ENCODE results near the gene SERPINB8.

Gene SERPINB8

DNA sequence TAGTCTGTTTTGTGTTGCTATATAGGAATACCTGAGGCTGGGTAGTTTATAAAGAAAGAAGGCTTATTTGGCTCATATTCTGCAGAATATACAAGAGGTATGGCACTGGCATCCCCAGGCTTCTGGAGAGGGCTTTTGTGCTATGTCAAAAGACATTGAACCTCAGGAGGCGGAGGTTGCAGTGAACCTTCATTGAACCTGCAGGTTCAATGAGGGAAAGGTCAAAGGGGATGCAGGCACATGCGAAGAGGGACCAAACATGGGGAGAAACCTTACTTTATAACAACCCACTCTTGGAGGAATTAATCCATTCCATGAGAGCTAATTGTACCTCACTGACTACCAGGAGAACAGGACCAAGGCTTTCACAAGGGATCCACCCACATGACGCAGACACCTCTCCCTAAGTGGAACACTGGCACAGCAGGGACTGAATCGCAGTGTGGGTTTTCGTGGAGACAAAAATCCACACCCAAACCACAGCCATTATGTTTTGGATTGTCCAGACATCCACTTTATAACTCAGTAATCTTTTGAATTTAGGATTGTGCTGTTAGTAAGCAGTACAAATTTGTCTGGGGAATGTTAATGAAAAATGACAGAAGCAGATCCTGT, 4.1 kb upstream of the SERPINB8 start:
- no peak for DNase-seq

DNA sequence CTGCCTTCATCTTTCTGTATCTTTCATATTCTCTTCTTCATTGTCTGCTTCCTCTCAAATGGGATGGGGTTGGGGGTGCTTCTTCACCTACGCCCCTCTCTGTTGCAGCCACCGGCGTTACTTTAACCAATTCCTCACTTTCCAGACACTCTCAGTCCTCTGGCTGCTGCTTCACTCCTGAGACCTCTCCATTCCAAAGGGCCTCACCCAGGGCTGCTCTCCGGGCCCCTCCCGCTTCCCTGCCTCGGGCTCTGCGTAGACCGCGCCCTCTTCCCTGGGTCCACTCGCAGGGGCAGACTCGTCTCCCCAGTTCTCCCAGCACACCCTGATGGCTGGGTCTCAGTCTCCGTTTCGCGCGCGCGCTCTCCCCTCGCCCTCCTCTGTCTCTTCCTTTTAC, 926 bp downstream of the SERPINB8 start:
- DNase-seq: peak in 1 of 2 experiments; percentile 53

DNA sequence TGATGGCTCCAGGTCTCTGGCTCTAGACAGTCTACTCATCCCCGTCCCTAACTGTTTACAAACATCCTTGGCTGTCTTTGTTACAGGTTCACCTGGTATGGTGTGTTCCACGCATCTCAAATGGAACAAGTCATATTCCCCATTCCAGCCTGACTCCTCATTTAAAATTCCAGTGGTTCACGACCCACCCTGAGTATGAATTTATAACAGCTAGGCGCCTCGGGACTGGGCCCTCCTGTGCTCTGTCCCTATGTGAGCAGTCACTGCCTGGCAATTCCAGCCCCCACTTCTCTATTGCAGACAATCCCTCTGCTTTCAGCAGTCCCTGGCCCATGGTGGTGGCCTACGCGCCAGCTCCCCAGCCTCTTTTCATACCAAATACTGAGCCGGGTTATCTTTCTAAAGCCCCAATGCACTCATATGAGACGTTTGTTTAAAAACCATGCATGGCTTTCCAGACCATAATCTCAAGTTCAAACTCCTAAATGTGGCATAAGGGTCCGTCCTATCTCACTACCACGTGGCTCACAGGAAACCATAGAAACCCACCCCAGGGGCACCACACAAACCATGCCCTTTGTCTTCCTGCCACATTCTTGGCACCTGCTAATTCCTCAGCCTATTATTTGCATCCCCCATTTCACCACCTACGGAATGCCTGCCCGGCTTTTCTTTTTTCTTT, 1.6 kb downstream of the SERPINB8 start:
- DNase-seq: no peak

DNA sequence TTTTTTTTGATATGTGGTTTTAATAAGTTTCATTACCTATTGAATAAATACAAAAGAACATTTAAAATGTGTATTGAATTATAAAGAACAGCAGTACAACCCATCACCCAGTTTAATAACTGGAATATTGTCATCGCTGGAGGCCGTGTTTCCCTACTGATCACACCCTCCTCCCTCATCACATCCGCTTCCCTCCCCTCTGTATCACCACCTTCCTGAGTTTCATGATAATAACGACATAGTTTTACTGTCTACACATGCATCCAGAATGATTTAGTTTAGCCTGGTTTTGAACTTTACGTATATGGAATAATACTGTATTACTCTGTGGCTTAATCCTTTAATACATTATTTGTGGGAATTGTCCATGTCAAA, 2.1 kb downstream of the SERPINB8 start:
- no peak for DNase-seq

DNA sequence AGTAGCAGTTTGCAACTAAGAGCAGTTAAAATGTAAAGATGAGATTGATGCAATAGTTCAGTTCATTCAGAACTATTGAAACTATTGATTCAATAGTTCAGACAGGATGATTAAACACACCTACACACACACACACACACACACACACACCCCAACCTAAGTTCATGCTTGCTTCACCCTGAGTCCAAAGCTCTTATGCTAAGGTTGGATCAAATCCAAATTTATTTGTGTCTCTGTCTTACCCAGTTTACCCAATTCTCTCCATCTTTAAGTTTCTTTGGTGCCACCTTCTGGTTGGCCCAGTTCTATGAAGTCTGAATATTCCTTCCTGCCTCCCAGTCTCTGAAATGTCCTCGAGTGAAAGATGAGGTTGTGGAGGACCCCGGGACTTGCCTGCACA, 5.1 kb downstream of the SERPINB8 start:
- DNase-seq: peak in 1 of 2 experiments; percentile 30

DNA sequence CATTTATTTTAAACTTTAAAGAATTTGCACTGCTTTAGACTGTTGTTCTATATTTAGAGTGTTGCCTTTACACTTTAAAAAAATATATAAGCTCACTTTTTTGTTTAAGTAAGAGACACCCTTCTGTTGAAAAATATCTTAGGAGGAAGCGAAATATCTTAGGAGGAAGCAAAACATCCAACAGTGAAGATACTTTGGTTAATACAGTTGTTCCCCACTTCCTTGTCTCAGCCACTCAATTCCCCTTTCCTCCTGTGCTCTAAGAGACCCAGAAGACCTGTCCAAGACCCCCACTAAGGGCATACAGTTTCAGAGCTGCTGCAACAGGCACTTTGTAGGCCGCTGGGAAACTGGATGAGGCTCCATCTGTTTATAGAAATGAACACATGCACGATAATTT, 5.7 kb downstream of the SERPINB8 start:
- no peak for DNase-seq

DNA sequence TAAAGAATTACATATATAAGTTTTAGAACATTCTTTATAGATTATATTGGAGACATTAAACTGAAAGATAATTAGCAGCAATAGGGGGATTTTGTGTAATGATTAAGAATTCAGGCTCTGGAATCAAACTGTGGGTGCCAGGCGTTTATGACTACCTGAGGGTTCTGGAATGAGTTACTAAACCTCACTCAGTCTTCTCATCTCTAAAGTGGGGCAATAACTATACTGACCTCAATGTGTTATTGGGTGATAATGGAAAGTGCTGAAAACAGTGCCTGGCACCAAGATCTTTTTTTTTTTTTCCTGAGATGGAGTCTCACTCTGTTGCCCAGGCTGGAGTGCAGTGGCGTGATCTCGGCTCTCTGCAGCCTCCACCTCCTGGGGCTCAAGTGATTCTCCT, 7.2 kb downstream of the SERPINB8 start:
- DNase-seq: no peak

DNA sequence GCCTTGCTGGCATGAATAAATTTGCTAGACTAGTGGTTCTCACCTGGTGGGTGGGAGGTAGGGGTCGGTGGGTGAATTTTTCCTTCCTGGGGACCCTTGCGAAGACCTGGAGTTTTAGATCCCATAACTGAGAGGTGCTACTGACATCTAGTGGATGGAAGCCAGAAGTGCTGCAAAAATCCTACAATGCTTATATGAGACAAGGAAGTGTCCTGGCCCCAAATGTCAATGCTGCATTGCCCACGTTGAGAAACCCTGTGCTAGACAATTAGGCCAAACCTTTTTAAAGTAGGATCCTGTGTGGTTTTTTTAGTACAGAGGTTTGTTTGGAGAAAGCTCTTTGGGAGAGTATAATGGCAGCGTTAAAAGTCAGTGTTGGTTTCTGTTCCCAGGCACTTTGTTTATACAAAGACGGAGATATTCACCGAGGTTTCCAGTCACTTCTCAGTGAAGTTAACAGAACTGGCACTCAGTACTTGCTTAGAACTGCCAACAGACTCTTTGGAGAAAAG, 9.6 kb downstream of the SERPINB8 start:
- DNase-seq: peak in 1 of 2 experiments; percentile 15

DNA sequence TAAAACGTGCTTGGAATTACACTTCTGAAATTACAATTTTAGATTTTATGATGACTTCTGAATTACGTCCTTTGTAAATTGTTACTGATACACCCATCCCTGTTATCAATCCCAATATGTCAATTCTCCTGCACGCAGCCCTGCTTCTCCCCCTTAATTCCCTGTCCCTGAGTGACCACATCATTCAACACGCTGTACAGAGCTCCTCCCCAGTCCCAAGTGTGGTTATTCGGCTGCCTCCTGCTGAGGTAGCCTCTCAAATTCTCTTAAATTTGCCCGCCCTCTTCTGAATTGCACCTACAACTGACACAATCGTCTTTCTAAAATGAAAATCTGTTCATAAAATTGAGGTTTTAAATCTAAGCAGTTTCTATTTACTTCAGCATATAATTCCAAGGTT, 10.1 kb downstream of the SERPINB8 start:
- no peak for DNase-seq

DNA sequence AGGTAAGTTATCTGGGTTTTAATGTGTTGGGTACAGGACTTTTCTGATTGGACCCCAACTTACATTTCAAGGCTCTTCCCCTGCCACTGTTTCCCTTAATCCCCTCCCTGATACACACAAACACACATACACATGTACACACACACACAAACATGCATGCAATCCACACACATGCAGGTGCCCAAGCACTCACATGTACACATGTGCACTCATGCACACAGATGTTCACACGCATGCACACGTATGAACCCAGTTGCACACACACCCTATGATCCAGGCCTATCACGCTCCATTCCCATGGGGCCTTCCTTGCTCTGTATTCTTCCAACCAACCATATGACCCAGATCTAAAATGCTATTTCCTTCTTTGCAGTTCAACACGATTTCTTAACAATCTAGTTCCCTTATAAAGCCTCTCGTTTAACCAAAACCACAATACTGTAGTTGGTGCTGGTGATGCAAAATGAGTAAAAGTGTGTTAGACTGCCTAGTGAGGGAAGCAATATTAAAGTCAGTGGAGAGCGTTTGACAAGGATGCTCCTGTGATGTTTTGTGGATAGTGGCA, 11.1 kb downstream of the SERPINB8 start:
- DNase-seq: no peak

DNA sequence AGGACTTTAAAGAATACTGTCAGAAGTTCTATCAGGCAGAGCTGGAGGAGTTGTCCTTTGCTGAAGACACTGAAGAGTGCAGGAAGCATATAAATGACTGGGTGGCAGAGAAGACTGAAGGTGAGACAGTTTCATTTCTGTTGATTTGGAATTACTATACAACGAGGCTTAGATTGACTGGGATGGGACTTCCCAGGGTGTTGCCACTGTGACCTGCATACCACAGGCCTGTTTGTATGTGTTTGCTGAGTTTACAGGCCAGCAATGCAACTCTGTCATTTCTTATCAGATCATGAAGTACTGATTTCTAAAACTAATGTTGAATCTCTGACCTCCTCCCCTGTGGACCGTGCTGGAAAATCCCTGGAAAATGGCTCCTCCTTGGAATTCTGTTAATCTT, 11.8 kb downstream of the SERPINB8 start:
- DNase-seq: no peak

DNA sequence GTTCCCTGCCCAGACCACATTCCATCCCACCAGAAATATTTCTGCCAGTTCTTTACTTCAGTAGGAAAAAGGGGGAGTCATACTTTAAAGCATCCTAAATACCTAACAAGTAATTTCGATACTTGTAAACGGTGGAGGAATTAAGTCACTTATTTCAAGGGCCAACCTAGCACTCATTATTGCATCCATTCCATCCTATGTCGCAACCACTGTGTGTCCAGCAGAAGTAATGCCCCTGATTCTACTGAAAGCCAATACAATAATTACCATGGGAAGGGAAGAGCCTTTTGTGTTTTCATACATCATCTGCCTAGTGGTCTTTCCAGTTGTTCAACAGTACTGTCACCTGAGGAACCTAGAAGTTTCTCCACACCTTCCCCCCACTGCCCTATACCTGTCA, 12.5 kb downstream of the SERPINB8 start:
- no peak for DNase-seq

DNA sequence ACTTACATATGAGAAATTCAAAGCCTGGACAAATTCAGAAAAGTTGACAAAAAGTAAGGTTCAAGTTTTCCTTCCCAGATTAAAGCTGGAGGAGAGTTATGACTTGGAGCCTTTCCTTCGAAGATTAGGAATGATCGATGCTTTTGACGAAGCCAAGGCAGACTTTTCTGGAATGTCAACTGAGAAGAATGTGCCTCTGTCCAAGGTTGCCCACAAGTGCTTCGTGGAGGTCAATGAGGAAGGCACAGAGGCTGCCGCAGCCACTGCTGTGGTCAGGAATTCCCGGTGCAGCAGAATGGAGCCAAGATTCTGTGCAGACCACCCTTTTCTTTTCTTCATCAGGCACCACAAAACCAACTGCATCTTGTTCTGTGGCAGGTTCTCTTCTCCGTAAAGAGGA, 17.0 kb downstream of the SERPINB8 start:
- no peak for DNase-seq

DNA sequence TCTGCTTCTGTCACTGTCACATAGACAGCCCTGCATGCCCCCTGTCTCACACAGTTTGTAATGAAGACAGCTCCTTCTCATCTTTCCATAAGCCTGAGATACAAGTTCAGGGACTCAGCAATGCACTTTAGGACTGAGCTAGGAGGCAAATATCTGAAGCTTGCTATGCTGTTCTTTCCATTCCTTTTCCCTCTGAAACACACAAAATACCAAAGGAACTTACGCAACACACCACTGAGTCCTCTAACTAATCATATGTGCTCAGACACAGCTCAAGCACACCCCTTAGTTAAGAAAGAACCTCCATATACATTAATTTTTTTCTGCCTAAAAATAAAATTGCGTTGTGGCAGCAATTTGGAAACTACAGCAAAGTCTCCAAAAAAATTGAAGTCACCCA, 17.9 kb downstream of the SERPINB8 start:
- no peak for DNase-seq

DNA sequence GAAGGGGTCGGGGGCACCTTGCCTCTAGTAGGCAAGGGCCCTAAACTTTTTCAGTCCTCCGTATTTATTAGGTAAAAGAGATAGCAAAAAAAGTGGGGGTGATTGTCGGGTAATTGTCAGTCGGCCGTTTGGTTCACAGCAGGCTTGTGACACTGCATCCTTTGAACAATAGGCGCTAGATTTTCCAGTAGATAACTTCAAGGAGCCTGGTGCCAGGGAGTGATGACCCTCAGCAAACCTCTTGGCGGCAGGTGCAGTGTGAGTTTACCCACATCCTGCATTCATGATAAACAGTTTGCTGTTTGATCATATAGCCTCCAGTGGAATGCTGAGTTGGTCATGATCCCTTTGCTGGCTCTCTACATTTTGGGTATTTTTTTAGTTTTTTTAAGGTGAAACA, 22.9 kb downstream of the SERPINB8 start:
- DNase-seq: no peak

DNA sequence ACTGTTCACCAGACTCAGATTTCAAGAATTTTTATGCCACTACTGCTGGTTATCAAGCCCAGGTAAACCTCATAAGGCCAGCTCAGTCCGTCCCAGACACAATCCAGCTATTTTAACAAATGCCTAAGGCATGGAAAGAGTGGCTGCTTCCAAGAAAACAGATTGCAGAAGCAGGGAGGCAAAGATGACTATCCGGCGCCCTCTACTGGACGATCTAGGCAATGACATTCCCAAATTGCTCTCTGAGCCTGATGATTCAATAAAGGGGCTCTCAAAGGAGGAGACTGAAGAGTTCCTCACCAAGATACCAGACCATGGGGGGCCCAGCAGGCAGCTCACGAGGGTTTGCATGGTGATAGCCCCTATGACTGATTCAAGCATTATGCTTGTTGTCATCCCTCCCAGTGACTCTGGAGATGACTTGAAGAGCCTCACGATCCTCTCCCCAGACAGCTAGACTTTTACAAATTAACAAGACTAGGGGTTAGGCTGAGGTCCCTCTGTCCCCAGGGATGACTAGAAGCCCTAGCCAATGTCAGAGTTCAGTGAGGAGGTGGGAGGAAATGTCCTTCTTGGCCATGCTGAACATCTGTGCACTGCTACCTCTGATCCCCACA, 25.0 kb downstream of the SERPINB8 start:
- no peak for DNase-seq

DNA sequence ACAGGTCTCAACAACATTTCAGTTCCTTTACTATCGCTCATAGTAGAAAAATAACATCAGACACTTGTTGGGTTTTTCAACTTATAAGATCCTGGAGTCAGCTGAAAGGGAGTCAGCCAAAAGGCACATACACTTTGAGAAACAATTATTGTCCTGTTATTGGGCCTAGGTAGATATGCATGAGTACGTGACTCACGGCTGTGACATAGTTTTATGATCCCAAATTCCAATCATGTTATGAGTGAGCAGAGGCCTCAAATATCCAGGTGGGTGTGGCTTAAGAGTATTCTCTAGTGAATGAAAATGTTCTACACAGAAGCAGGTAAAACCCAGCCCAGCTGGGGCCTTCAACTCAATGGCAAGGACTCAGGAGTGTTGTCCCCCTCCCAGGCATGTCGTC, 27.2 kb downstream of the SERPINB8 start:
- no peak for DNase-seq

DNA sequence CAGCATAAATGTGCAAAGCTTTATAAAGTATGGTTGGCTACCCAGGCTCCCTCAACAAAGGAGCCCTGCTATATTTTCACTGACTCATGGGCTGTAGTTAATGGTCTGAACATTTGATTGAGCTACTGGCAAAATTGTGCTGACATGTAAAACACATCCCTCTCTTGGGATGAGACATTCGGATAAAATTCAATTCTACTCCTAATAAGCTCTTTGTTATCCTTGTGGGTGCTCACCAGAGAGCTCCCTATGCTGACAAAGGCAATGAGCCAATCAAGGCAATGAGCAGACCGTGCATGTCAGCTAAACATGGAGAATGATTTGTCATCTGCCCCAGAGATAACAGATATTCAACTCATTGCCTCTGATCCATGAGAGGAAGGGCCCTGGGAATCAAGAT, 27.7 kb downstream of the SERPINB8 start:
- DNase-seq: no peak

DNA sequence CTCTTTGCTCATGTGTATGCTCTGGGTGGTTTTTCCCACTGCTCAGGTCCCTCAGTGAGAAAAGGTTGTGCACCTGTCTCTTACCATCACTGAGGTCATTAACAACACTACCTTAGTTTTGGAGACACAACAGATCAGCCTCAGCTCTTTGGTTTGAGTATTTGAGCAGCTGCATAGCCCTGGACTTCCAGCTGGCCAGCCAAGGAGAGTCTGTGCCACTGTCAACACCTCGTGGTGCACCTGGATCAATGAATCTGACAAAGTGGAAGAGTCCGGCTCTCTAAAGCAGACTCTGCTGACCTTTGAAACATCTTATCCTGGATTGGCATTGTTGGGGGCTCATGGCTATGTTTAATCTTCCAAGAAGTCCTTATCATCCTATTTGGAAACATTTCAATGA, 30.0 kb downstream of the SERPINB8 start:
- DNase-seq: no peak

DNA sequence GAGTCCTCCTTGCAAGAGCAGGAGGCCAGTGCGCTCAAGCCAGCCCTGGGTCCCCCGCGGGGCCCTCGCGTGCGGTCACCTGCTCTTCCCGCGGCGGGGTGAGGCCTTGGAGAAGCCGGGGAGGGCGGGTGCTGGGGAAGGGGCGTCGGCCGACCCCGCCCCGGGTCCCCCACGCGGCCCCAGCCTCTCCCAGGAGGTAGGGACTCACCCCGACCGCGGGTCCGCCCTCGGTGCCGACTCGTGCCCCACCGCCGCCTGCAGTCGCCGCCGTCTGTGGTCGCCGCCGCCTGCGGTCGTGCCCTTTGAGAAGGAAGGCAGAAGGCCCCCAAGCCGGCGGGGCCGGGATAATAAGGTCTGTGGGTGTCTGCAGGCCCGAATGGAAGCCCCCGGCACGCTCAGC, 32.7 kb downstream of the SERPINB8 start:
- no peak for DNase-seq

DNA sequence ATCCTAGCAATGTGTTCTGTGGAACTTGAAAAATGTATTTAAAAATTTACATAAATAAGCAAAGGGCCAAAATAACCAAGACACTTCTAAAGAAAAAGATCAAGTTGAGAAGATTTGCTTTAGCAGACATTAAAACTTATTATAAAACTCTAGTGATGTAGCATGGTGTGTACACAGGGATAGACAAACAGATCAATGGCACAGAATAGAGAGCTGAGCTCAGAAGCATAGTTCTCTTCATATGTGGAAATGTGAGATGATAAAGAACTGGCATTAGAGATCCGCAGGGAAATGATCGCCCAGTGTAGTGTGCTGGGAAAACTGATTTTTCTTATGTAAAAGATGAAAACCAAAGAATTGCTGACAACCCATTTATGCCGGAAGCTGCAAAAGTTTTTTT, 39.4 kb downstream of the SERPINB8 start:
- DNase-seq: no peak

DNA sequence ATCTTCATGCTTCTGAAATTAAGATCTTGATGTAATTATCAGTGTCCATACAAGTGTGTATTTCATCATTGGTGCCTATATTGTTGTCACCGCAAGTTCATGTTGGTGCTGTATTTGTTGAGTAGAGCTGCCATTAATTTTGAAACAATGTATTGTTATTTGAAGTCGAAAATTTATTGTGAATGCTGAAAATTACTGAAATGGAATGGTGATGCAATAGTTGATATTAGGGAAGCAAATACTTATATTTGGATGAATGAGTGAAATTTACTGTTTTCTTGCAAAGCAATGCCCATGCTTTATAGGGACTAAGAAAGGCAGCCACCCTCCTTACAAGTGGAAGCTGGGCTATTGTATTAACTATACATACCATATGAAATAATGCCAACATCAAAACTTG, 41.6 kb downstream of the SERPINB8 start:
- DNase-seq: no peak

DNA sequence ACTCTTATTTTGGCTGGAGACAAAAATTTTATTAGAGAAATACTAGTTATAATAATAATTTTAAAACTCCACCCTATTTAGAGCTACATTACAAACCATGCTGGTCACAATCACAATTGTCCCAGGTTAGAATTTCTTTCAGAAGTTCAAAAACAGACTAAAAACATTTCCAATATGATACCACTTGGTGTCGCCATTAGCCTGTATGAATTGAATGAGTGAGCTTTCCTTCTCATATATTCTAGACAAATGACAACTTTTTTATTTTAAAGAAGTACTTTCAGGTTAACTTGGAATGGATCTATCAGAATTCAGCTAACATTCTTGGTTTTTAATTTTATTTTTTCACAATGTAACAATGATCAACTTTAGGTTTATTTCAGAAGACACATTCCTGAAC, 48.0 kb downstream of the SERPINB8 start:
- peak in 1 of 2 experiments; percentile 23 for DNase-seq
